GM19239 (cell line): ENCODE results near the gene FHIT.
"Not testable (repeated sequence)": the region's sequence is repeated elsewhere in the genome, so short reads cannot be mapped to it uniquely, and the experiment has no call there.

ENCODE experiments used
- DNase-seq: peaks from one replicate; pipeline ENCODE4 v3.0.0; 2011; ENCODE audit warnings: low spot score; ENCODE audit not compliant: insufficient read length
- FAIRE-seq: peaks from 2 replicates; lab custom pipeline; 2011; peaks lifted over from hg19 to GRCh38; lab: Jason Lieb, UNC

FHIT gene

DNA sequence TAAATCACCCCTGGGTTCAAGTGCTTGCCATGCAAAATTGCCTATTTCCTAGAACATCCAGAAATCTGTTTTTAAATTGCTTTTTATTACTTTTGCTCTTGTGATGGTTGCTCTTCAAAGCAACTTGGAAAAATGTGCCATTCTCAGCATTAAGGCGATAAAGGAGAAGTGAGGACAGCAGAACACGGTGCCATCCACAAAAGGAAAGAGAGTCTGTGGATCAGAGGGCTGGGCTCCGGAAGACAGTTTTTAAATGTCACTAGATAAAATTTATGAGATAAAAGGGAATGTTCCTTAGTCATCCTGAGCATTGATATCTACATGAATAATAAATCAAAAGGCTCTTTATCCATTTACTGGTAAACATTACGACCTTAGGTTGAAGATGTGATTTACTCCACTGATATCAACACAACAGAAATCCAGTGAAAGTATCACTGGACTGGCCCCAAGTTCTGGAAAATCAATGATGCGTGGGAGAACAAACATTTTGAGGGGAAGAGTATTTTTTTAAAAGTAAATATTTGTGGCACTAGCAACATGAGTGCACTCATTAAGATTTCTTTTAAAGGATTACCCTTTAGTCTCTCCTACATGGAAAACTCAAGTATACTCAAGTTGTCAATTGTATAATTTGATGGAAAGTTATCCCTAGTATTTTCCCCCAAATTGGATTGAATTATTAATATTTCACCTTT, 554.7 kb downstream of the FHIT start:
- no peak for DNase-seq

DNA sequence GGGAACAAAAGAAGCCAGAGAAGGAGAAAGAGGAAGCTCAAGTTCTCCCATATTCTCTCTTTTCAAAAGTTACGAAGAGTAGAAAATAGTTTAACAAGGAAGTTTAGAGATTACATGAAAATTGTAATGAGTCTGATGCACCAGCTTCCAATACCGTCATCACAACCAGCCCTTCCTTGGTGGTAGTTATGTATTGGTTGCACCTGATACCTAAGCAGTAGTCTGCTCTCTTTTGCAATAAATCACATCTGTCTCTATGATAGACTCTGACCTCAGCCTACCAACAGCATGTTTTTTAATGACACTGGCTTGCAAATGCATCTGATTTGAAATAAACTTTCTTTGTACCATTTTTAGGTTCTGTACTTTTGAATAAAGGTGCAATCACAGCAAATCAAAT, 575.8 kb downstream of the FHIT start:
- no peak for DNase-seq
- no peak for FAIRE-seq

More for the DNA sequence above, 554.7 kb downstream of the FHIT start:
- no peak for FAIRE-seq

DNA sequence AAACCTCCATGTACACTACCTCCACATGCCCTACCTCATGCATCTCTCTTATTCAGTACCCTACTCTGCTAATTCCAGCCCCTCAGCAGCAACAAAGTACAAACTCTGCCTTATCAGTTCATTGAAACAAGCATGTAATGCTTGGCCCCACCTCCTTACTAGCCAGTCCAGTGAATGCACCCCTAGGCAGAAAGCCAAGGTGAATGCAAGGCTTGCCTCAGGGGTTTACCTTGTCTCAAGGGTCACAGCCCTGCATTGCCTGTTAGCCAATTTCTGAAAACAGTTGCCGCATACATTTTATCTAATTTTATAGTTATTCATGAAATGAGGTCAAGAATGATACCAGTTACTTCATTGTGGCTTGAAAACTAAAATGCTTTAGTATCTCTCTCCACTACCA, 576.4 kb downstream of the FHIT start:
- FAIRE-seq = no peak
- DNase-seq = no peak

DNA sequence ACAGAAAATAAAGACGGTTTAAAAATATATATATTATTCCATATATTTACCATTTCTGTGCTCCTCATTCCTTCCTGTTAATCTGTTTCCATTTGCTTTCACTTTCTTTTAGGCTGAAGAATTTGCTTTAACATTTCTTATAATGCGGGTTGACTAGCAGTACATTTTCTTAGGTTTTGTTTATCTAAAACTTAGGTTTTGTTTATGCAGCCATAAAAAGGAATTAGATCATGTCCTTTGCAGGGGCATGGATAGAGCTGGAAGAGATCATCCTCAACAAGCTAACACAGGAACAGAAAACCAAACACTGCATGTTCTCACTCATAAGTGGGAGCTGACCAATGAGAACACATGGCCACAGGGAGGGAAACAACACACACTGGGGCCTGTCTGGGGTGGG, 578.1 kb downstream of the FHIT start:
- DNase-seq = no peak
- FAIRE-seq = no peak

DNA sequence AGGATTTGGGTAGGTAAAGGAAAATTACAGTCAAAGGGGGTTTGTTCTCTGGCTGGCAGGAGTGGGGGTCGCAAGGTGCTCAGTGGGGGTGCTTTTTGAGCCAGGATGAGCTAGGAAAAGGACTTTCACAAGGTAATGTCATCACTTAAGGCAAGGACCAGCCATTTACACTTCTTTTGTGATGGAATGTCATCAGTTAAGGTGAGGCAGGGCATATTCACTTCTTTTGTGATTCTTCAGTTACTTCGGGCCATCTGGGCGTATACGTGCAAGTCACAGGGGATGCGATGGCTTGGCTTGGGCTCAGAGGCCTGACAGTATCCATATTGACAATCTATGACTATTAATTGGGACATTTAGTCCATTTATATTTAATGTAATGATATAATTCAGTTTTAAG, 578.9 kb downstream of the FHIT start:
- FAIRE-seq, DNase-seq: not testable (repeated sequence)

DNA sequence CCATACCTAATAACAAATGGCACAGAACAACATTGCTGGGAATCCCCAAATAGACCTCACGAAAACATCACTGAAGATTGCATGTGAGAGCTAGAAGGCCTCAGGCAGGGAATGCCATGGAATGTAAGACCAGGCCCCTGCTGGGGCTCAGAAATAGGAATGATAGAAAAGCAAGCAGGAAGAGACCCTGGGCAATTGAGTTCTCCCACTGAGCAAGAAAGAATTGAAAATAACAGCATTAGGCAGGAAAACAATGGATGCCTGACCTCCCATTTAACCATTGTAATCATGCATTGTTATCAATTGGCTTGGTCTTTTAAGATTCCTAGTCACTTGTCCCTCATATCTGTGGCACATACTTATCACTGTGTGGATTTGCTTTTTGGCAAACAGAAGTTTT, 581.6 kb downstream of the FHIT start:
- DNase-seq (no peak), FAIRE-seq (no peak)

DNA sequence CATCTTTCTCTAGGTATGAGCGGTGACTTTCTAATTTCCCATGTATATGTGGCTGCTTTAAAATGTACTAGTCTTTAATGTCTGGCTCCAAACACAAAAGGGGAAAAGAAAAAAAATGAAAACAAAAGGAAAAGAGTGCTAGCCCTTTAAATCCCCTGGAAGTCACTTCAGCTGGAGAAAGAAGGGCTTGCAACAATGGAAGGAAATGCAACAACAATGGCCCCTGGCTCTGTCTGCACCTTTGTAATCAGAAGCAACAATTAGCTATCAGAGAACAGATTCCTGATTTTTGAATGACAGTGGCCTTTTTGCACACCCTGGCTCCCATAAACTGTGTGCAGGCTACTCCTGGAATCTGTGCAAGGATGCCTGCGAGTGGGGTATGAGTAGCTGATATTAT, 591.2 kb downstream of the FHIT start:
- FAIRE-seq = no peak
- no peak for DNase-seq

DNA sequence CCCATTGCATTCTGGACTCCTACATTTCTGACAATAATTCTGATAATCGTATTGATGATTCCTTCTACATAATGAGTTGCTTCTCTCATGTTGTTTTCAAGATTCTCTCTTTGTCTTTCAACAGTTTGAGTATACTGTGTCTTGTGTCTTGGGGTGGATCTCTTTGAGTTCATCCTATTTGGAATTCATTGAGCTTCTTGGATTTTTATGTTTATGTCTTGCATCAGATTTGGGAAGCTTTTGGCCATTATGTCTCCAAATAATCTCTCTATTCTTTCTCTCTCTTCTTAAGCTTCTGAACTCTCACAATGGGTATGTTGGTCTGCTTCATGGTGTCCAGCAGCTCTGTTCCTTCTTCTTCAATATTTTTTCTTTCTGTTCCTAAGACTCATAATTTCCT, 592.2 kb downstream of the FHIT start:
- DNase-seq (no peak), FAIRE-seq (no peak)

DNA sequence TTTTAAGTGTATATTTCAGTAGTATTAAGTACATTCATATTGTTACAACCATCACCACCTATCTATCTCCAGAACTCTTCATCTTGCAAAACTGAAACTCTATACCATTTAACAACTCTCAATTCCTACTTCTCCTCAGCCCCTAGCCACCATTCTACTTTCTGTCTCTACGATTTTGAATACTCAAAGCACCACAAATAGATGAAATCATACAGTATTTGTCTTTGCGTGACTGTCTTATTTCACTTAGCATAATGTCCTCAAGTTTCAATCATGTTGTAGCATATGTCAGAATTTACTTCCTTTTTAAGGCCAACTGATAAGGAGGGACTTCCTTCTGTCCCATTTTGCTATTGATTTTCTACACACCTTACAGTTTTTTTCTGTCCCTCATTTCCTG, 593.3 kb downstream of the FHIT start:
- DNase-seq = no peak
- no peak for FAIRE-seq

DNA sequence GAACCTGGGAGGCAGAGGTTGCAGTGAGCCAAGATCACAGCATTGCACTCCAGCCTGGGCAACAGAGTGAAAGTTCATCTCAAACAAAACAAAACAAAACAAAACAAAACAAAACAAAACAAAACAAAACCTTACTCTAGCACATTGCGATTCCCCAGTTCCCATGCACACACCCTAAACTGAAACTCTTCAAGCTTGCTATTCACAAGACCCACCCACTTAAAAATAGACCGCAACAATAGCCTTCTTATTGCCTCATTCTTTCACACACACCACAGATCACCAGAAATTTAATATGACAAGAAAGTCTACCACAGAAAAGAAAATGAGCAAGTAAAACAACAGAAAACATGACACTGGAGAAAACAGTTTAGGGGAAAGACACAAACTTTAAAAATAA, 598.4 kb downstream of the FHIT start:
- FAIRE-seq (no peak), DNase-seq (no peak)

DNA sequence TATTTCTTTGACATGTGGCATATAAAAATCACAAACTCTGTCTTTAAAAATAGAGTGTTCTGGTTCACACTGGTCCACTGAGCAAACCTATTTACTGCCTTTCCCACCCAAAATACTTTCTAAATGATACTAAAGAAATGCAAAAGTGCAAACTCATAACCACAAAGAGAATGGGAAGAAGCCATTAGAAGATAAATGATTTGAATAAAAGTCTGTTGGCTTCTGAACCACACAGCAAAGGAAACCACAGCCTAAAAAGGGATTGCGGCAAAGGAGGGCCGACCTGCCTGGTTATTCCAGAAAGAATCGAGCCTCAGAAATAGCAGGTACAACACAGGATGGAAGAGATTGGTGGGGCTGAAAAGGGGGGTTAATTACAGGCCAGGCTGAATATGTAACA, 599.5 kb downstream of the FHIT start:
- FAIRE-seq (no peak), DNase-seq (no peak)

DNA sequence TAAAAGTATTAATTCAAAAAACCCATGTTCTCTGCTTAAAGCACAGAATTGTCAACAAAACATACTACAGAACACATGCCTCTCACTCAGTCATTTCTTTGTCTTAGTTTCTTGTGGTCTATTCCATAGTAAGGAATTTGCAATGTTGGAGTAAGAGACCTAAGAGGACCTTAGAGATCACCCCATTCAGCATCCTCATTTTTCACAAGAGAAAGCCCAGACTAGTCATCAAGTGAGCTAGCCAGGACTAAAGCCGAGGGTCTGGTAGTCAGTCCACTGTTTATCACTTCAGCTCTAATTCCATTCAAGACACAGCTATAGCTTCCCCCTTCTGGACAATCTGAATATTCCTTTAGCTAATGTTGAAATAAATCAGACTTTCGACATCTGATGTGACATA, 601.1 kb downstream of the FHIT start:
- no peak for FAIRE-seq
- DNase-seq = no peak

DNA sequence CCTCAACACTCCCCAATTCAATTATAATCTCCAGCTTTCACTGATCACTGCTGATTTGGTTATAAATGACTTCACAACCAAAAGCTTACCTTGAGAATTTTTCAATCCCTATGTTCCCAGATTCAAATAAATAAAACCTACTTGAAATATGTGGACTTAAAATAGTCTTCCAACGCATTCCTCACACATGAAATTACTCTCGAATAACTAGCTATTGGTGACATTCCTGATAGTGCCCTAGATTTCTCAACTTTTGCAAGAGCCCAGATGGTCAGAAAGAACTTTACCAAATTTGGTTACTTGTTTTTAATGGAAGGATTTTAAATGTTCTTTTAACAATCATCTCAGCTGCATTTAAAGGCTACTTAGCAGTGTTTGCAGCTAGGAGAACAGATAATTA, 605.5 kb downstream of the FHIT start:
- no peak for FAIRE-seq

DNA sequence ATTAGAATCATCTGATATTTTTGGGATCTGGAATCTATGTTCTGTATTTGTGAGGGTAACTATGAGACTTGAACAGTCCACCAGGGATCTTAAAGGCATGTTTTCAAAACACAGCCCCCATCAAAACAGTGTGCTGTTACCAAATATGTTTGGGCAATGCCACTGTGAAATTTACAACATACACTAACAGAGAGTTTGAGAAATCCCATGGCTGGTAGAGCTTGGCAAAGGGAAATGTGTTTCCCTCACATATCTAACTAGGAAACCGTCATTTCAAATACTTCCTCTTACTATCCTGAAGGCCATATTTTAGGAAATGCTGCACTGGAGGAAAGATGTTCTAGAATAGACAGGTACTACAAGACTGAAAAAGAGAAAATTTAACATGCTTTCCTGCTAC, 607.4 kb downstream of the FHIT start:
- no peak for FAIRE-seq

More for the DNA sequence above, 605.5 kb downstream of the FHIT start:
- DNase-seq = no peak

DNA sequence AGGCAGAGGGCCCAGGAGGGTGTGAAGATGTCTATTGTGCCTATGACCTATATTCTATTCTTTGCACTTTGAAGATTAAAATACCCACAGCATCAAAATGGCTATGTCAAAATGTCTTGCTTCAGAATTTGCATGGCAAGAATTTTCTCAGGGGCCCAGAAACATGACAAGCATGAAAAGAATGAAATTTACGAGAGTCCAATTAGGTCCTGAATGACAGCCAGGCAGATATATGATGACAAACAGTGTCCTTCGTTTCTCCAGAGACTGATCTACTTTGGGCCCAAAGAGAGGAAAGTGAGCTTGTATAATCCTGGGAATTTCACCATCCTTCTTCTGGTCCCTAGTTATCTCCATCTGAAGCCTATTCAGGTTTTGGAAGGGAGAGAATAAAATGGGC, 609.9 kb downstream of the FHIT start:
- DNase-seq (no peak), FAIRE-seq (no peak)

More for the DNA sequence above, 607.4 kb downstream of the FHIT start:
- no peak for DNase-seq

DNA sequence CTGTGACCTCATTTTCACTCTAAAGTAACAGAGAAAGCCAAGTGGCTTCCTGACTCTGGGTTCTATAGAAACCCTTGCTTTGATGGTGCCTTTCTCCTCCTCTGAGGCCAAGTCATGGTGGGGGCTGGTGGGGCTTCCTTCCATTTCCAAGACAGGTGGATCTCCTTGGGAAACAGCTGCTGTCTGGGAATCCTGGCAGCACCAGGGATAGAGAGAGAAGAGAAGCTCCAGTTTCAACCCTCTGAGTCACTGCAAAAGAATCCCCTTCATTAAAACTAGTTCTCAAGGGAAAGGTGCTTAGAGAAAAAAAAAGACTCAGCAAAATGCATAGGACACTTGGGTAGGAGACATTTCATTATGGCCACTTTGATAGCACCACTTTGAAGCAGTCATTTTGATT, 614.4 kb downstream of the FHIT start:
- no peak for FAIRE-seq
- DNase-seq = no peak

DNA sequence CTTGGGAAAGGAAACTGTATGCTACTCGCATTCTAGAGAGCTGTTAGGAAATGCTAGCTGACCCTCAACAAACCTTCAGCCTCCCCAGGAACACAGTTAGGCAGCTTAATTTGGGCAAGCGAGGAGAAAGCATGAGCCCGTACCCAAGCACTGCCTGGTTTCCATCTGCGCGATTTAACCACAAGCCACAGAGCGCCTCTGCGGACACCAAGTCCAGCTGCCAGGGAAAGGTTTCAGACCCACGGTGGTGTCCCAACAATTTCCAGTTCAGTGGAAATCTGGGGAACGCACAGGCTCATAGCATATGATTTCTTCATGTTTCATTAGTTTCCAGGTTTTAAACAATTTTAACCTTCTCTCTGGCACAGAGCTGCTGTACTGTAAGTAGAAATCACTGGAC, 617.6 kb downstream of the FHIT start:
- FAIRE-seq (no peak), DNase-seq (no peak)

DNA sequence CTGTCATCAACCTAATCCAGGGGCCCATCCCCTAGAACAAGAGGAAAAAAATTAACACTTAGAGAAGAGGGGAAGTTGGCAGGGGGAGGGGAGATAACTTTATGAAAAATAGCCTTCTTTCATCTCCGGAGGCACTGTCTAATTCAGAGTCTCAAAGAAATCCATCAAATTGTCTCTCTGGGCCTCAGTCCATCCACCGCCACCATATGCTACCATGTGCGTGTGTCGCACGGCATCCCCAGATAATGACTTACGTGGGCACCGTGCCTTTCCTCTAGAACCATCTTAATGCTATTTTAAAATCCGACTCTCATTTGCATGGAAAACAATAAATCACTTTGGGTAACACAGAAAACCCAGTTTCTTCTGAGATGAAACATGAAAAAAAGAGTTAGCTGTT, 619.7 kb downstream of the FHIT start:
- FAIRE-seq (no peak), DNase-seq (no peak)

DNA sequence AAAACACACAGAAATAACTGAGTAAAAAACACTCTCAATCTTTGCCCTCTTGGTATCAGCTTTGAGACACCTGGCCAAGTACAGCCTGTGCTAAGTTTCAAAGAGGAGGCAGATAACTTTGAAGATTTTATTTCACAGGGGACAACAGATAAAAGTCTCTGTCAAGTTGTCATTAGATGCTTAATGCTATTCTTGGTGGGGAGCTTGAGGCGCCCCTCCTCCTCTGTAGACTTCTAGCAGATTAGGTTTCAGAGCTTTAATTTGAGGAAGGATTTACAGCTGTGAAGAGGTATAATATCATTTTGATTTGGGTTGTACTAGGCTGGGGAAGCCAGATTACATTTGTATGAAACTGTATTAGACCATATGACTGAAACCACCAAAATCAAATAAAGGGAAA, 620.3 kb downstream of the FHIT start:
- DNase-seq = no peak
- FAIRE-seq = no peak

DNA sequence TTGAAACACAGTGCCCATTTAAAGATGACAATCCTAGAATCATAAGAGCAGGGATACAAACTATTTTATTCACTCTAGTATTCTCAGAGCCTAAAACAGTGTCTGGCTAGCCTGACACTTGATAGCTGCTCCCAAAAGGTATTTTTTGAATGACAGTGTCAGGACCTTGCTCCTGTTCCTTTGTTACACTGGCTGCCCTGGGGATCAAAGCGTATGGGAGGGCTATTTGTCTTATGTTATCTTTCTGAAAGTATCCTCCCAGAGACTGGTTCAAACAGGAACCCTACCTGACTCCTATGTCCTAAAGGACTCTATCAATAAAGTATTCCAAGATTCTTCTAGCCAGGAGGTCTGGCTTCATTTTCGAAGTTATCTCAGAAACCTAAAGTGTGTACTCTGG, 621.4 kb downstream of the FHIT start:
- FAIRE-seq (no peak), DNase-seq (no peak)

DNA sequence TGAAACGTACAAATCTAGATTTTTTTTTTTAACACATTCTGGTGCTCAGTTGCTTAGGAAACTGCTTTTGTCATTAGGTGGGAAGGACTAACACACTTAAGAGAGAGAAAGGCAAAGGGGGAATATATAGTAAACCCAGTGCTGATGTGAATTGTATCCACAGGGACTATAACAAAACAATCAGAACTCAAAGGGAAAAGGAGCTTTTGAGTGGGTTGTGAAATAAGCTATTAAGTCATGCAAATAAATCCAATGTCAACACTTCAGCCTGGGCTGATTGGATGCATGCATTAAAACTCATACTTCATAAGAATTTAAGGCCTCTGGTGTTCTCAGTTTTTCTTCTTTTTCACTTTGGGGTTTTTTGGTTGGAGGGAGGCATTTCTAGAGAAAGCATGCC, 628.9 kb downstream of the FHIT start:
- no peak for FAIRE-seq
- no peak for DNase-seq

DNA sequence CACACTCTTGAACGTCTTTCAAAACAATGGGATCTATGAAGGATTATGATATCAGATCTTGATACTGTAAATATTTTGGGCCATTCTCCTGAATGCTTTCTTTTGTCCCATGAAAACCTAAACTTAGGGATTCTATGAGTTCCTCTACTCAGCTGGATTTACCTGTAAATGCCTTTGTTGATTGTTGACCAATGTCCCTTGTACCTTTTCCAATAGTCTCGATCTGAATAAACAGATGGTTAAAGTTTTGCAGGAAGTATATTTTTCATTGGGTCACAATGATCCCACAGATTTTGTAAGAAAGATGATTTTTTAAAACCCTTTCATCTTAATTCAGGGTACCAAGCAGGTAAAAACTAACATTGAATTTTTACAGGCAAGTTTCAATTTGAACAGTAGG, 634.1 kb downstream of the FHIT start:
- no peak for DNase-seq
- FAIRE-seq = no peak
